Sigmoid colon (tissue), 7 donors: ENCODE measurements around the gene RRBP1. TPM values are rescaled to one million over a fixed set of nuclear protein-coding genes. Genes with fewer than 3 reads are reported as not detected.

Experiments
- DNase-seq: peaks from one replicate; pipeline ENCODE4 v3.0.0-alpha.2; 2019
- H3K27ac ChIP-seq, 4 donors: fragments of 200-600 bp; sonication (generic); one replicate each; pipeline ENCODE4 v1.5.1; 2016 to 2019; ENCODE audit warnings: mild to moderate bottlenecking in 1 of 4
- H3K27me3 ChIP-seq, 3 donors: fragments of 200-600 bp; sonication (generic); one replicate each; pipeline ENCODE4 v1.5.1; 2019; ENCODE audit warnings: mild to moderate bottlenecking in 1 of 3
- H3K36me3 ChIP-seq, 4 donors: fragments of 200-600 bp; sonication (generic); one replicate each; pipeline ENCODE4 v1.5.1; 2016 to 2019
- H3K4me1 ChIP-seq, 4 donors: fragments of 200-600 bp; sonication (generic); one replicate each; pipeline ENCODE4 v1.5.1; 2017 to 2019
- H3K4me3 ChIP-seq, 4 donors: fragments of 200-600 bp; sonication (generic); one replicate each; pipeline ENCODE4 v1.5.1; 2017 to 2019; ENCODE audit warnings: mild to moderate bottlenecking in 2 of 4, moderate library complexity in 1 of 4
- H3K9me3 ChIP-seq, 4 donors: fragments of 200-600 bp in 3 of 4; sonication (generic) in 3 of 4; one replicate each; pipeline versions ENCODE4 v1.5.1 to v1.6.1; 2013 to 2019
- CTCF ChIP-seq, 4 experiments: fragments of 450-650 bp in 3 of 4; fragments of 200-600 bp in 1 of 4; IDR thresholded peaks; one replicate each; pipeline ENCODE4 v1.5.1; 2016 to 2019; ENCODE audit warnings: antibody characterized with exemption in 4 of 4, mild to moderate bottlenecking in 3 of 4, moderate library complexity in 2 of 4
- EP300 ChIP-seq, 4 donors: sonication (generic); formaldehyde crosslinking; IDR thresholded peaks; one replicate each; pipeline ENCODE4 v1.6.1; 2017; ENCODE audit warnings: antibody characterized with exemption in 4 of 4
- POLR2A ChIP-seq, 2 donors: fragments of 450-650 bp; IDR thresholded peaks; one replicate each; pipeline ENCODE4 v1.6.1; 2016; ENCODE audit warnings: antibody characterized with exemption in 2 of 2, mild to moderate bottlenecking in 2 of 2, moderate library complexity in 2 of 2
- POLR2AphosphoS5 ChIP-seq, 4 donors: sonication (generic); formaldehyde crosslinking; IDR thresholded peaks; one replicate each; pipeline ENCODE4 v1.6.1; 2017; ENCODE audit warnings: antibody characterized with exemption in 4 of 4
- WGBS, 2 donors: extraction: QIAGEN DNeasy Blood & Tissue Kit; methylation state at CpG; one replicate each; pipeline ENCODE4 v1.1.7; 2013; 5-methylcytosine and 5-hydroxymethylcytosine counted together
- intact Hi-C: fragments of 100-400 bp; cut with DNase I; formaldehyde crosslinking; loops from one replicate; pipeline ENCODE4 v1.15.1; 2023
- polyA plus RNA-seq, 3 donors: library from polyadenylated mRNA; stranded (reverse); fragments of 200-250 nt; gene quantifications; one replicate each; pipeline ENCODE4 v1.2.3, GENCODE V29; 2013
- total RNA-seq, 4 donors: library from RNA; depleted of rRNA; stranded (reverse); fragments of >200 nt; gene quantifications; one replicate each; pipeline ENCODE4 v1.1.0, GENCODE V29; 2016
- donor health status: healthy with polysubstance abuse.
- donor health status: Bipolar disorder and iron deficiency.
- donor health status: healthy.

Gene RRBP1
- total and polyA plus RNA-seq, 7 donors = 24.6 to 245 (median 35.3) TPM

- WGBS, 2 donors = 1% methylated on average over 110 of the region's 110 CpGs
- intact Hi-C loops = loop anchor here (1.0 to 10.0 kb wide), 6 partner anchors 126 to 324 kb away; partner anchors contain the start of gene MGME1
- H3K4me1 ChIP-seq = peaks cover 0 to 42% (median 22%) of the 10 kb centered on the region in 4 donors
- no peaks in the 10 kb centered on the region for H3K27me3 ChIP-seq
- peak overlapping the region; percentile 93 to 98 (median 96) for H3K27ac ChIP-seq
- TF ChIP-seq POLR2AphosphoS5 (IDR thresholded peaks at IDR 0.05) (peak in 1 of 4 donors; percentile 40), CTCF (IDR thresholded peaks at IDR 0.05) (peak in 1 of 4 experiments; percentile 54), POLR2A (IDR thresholded peaks at IDR 0.05) (no peak), EP300 (IDR thresholded peaks at IDR 0.05) (no peak)
- no peaks in the 10 kb centered on the region for H3K9me3 ChIP-seq
- peak overlapping the region; percentile 80 to 88 (median 86) for H3K4me3 ChIP-seq
- DNase-seq = peak; percentile 92
- peaks cover 0 to 28% (median 0%) of the 10 kb centered on the region in 4 donors for H3K36me3 ChIP-seq
These were observed 961 bp downstream of the RRBP1 start for GRCh38 chr20:17680836-17681725.

DNA sequence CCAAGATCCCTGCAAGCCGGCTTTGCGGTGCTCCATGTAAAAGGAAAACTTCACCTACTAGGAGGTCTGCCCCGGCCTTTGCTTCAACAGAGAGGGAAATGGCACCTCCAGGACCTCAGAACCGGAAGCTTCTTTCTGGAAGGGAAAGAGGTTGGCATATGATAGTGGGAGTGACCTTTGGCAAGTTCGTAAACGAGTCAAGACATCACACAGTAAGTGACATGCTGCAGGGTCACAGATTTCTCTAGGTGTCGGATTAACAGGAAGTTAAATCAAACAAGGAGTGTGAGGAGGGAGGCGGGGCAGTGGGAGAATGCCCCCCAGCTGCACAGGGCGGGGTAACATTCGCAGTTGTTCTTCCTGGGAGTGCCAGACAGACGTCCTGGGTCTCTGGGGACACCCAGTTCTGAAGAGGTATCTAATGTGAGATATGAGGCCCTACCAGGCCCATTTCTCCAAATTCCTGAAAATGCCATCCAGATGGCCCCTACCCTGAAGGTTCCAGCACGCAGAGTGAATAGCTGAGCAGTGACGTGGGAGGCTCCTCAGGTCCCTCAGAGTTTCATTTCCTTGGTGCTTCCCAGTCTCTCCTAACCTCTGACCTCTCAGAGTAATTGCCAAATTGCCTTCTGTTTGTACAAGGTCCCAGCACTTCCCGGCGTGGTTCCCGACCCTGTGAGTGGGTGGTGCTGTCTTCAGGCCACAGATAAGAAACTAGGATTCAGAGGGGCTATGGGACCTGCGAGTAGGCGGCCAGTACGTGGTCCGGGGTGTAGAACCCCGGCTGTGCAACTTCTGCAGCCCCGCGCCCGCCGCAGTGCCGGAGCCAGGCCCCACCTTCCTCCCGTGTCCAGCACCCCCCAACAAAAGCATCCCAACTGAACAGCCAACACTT, 1.9 kb downstream of the RRBP1 start:
- H3K9me3 ChIP-seq = no peaks in the 10 kb centered on the region
- H3K27me3 ChIP-seq = no peaks in the 10 kb centered on the region
- peaks cover 0 to 50% (median 31%) of the 10 kb centered on the region in 4 donors for H3K4me1 ChIP-seq
- peak; percentile 84 for DNase-seq
- H3K4me3 ChIP-seq = peak overlapping the region; percentile 80 to 88 (median 86)
- intact Hi-C loops = loop anchor here (2.0 to 10.0 kb wide), 3 partner anchors 127 to 325 kb away; no protein-coding TSS in a partner anchor
- peak overlapping the region; percentile 93 to 98 (median 96) for H3K27ac ChIP-seq
- no peak for TF ChIP-seq CTCF (IDR thresholded peaks at IDR 0.05)
- TF ChIP-seq POLR2A (IDR thresholded peaks at IDR 0.05) = no peak
- 11 to 36% methylated on average over 27 of the region's 27 CpGs for WGBS, 2 donors
- peaks cover 0 to 28% (median 0%) of the 10 kb centered on the region in 4 donors for H3K36me3 ChIP-seq

GRCh38 chr20:17678886-17679285, 3.2 kb downstream of the RRBP1 start:
- Histone ChIP-seq H3K9me3 (no peaks in the 10 kb centered on the region), H3K27ac (peak overlapping the region in 2 of 4 donors; percentile 93 to 98), H3K36me3 (peaks cover 0 to 28% (median 0%) of the 10 kb centered on the region in 4 donors), H3K4me1 (peaks cover 0 to 57% (median 38%) of the 10 kb centered on the region in 4 donors), H3K27me3 (no peaks in the 10 kb centered on the region), H3K4me3 (no peak overlapping the region)
- 46 to 77% methylated on average over 3 of the region's 3 CpGs for WGBS, 2 donors
- intact Hi-C loops = no loop called here
- no peak for DNase-seq
- TF ChIP-seq CTCF (IDR thresholded peaks at IDR 0.05) = no peak
- no peak for TF ChIP-seq EP300 (IDR thresholded peaks at IDR 0.05)
- no peak for TF ChIP-seq POLR2AphosphoS5 (IDR thresholded peaks at IDR 0.05)

GRCh38 chr20:17678295-17678694, 3.7 kb downstream of the RRBP1 start:
- 61 to 80% methylated on average over 2 of the region's 2 CpGs for WGBS, 2 donors
- Histone ChIP-seq H3K27ac (no peak overlapping the region), H3K4me1 (peaks cover 0 to 57% (median 38%) of the 10 kb centered on the region in 4 donors), H3K36me3 (peaks cover 0 to 28% (median 0%) of the 10 kb centered on the region in 4 donors), H3K4me3 (no peak overlapping the region), H3K9me3 (no peaks in the 10 kb centered on the region), H3K27me3 (no peaks in the 10 kb centered on the region)
- DNase-seq = no peak
- TF ChIP-seq EP300 (IDR thresholded peaks at IDR 0.05) (no peak), POLR2A (IDR thresholded peaks at IDR 0.05) (no peak), POLR2AphosphoS5 (IDR thresholded peaks at IDR 0.05) (no peak), CTCF (IDR thresholded peaks at IDR 0.05) (no peak)
- intact Hi-C loops = no loop called here
